A549 (cell line): ENCODE data around the gene BCDIN3D. TPM values are rescaled to one million over a fixed set of nuclear protein-coding genes. Genes with fewer than 3 reads are reported as not detected.

Source experiments
- ATAC-seq, 2 experiments: fragments of 200-7000 bp in 1 of 2; fragments of >200 bp in 1 of 2; cut with Nextera tagmentation in 1 of 2; cut with Tn5 transposase in 1 of 2; 3 replicates each; pipeline versions ENCODE4 v1.8.0 to v1.9.1; 2018 to 2020; ENCODE audit warnings: mild to moderate bottlenecking in 1 of 2, moderate library complexity in 1 of 2
- CTCF ChIA-PET: fragments of 300-600 bp; sonication (Branson Sonifier 250); formaldehyde crosslinking; extraction: SDS; loops from one replicate; lab custom pipeline; 2021; ENCODE audit warnings: antibody characterized with exemption, inconsistent platforms; lab: Yijun Ruan, JAX
- POLR2A ChIA-PET: fragments of 350-600 bp; formaldehyde crosslinking; extraction: SDS; loops from one replicate; lab custom pipeline; 2021; ENCODE audit warnings: antibody characterized with exemption, inconsistent platforms; lab: Yijun Ruan, JAX
- DNase-seq, 2 experiments: peaks; one replicate each; pipeline versions ENCODE4 v3.0.0 to v3.0.0-alpha.2; 2011 to 2016; ENCODE audit warnings: low read depth in 1 of 2, low spot score in 1 of 2
- FAIRE-seq: peaks from 2 replicates; lab custom pipeline; 2011; peaks lifted over from hg19 to GRCh38; lab: Jason Lieb, UNC
- H3K27ac ChIP-seq, 2 experiments: fragments of >200 bp; sonication (Bioruptor Twin); formaldehyde crosslinking; 3 replicates each; pipeline ENCODE4 v1.5.1; 2016 to 2017
- H3K4me1 ChIP-seq: fragments of >200 bp; sonication (Bioruptor Twin); formaldehyde crosslinking; 3 replicates; pipeline ENCODE4 v1.6.1; 2016
- H3K4me2 ChIP-seq: fragments of >200 bp; sonication (Bioruptor Twin); formaldehyde crosslinking; 3 replicates; pipeline ENCODE4 v1.6.1; 2016
- H3K4me3 ChIP-seq: fragments of >200 bp; sonication (Bioruptor Twin); formaldehyde crosslinking; 3 replicates; pipeline ENCODE4 v1.5.1; 2016
- H3K9me3 ChIP-seq: fragments of >200 bp; sonication (Bioruptor Twin); formaldehyde crosslinking; 3 replicates; pipeline ENCODE4 v1.6.1; 2016
- BCL3 ChIP-seq: fragments of >200 bp; sonication (Bioruptor Twin); formaldehyde crosslinking; IDR thresholded peaks from 3 replicates; pipeline ENCODE4 v1.6.1; 2016
- E2F6 ChIP-seq: IDR thresholded peaks from 2 replicates; pipeline ENCODE4 v1.6.1; 2012; ENCODE audit warnings: low read depth, borderline replicate concordance
- EHF ChIP-seq: fragments of 250-450 bp; sonication (Bioruptor Pico); IDR thresholded peaks from 2 replicates; pipeline ENCODE4 v1.5.0; 2020; ENCODE audit warnings: mild to moderate bottlenecking
- ELK1 ChIP-seq: fragments of 150-350 bp; IDR thresholded peaks from 2 replicates; pipeline ENCODE4 v1.6.1; 2014; ENCODE audit warnings: low read depth, mild to moderate bottlenecking, low read length
- FOSL2 ChIP-seq, 2 experiments: fragments of 450-650 bp in 1 of 2; fragments of >200 bp in 1 of 2; sonication (Bioruptor Twin) in 1 of 2; formaldehyde crosslinking; IDR thresholded peaks; 2 replicates each; pipeline versions ENCODE4 v1.5.0 to v1.6.1; 2016 to 2020; ENCODE audit warnings: mild to moderate bottlenecking in 1 of 2, moderate library complexity in 1 of 2
- HEYL ChIP-seq: fragments of 250-450 bp; sonication (Bioruptor Pico); IDR thresholded peaks from 2 replicates; pipeline ENCODE4 v1.8.0; 2021; ENCODE audit warnings: mild to moderate bottlenecking, moderate library complexity
- HOXA7 ChIP-seq: fragments of 250-450 bp; sonication (Bioruptor Pico); IDR thresholded peaks from 2 replicates; pipeline ENCODE4 v1.5.0; 2020; ENCODE audit warnings: mild to moderate bottlenecking, moderate library complexity
- HOXB13 ChIP-seq: fragments of 250-450 bp; sonication (Bioruptor Pico); IDR thresholded peaks from 2 replicates; pipeline ENCODE4 v1.5.0; 2020; ENCODE audit warnings: low read depth, mild to moderate bottlenecking, moderate library complexity
- KDM1A ChIP-seq: fragments of 200-600 bp; sonication (generic); IDR thresholded peaks from 2 replicates; pipeline ENCODE4 v1.6.1; 2016; ENCODE audit warnings: low read depth, mild to moderate bottlenecking
- MAFK ChIP-seq: fragments of 450-650 bp; IDR thresholded peaks from 2 replicates; pipeline ENCODE4 v1.6.1; 2014; ENCODE audit not compliant: partially characterized antibody
- MAZ ChIP-seq: fragments of 150-350 bp; IDR thresholded peaks from 2 replicates; pipeline ENCODE4 v1.6.1; 2014; ENCODE audit warnings: antibody characterized with exemption, low read depth, low read length, borderline replicate concordance
- MYC ChIP-seq: IDR thresholded peaks from 2 replicates; pipeline ENCODE4 v1.6.1; 2012; ENCODE audit warnings: mild to moderate bottlenecking, inconsistent platforms, low read length, improper control_type of control experiment, borderline replicate concordance
- NFE2L2 ChIP-seq: fragments of 150-350 bp; conservative IDR thresholded peaks from 2 replicates; pipeline ENCODE4 v1.6.1; 2014; ENCODE audit warnings: low read length
- NPAS2 ChIP-seq: fragments of 250-450 bp; sonication (Bioruptor Pico); IDR thresholded peaks from 2 replicates; pipeline ENCODE4 v1.8.0; 2022; ENCODE audit warnings: mild to moderate bottlenecking, moderate library complexity, borderline replicate concordance
- NR3C1 ChIP-seq: fragments of >200 bp; sonication (Bioruptor Twin); formaldehyde crosslinking; IDR thresholded peaks from 3 replicates; pipeline ENCODE4 v1.6.1; 2017
- PBX3 ChIP-seq: IDR thresholded peaks from 2 replicates; pipeline ENCODE4 v1.6.1; 2012
- PHF8 ChIP-seq: fragments of 200-600 bp; sonication (generic); IDR thresholded peaks from 2 replicates; pipeline ENCODE4 v1.6.1; 2016; ENCODE audit warnings: low read depth, mild to moderate bottlenecking, antibody characterized with exemption, moderate library complexity, borderline replicate concordance
- RAD21 ChIP-seq, 2 experiments: fragments of >200 bp in 1 of 2; sonication (Bioruptor Twin) in 1 of 2; formaldehyde crosslinking in 1 of 2; IDR thresholded peaks in 1 of 2; conservative IDR thresholded peaks in 1 of 2; 2 replicates in 1 of 2; 3 replicates in 1 of 2; pipeline ENCODE4 v1.6.1; 2012 to 2018; ENCODE audit warnings: inconsistent platforms in 1 of 2
- RNF2 ChIP-seq: fragments of 200-600 bp; sonication (generic); IDR thresholded peaks from 2 replicates; pipeline ENCODE4 v1.6.1; 2016; ENCODE audit warnings: low read depth, mild to moderate bottlenecking, antibody characterized with exemption, moderate library complexity, borderline replicate concordance
- SMC3 ChIP-seq: fragments of >200 bp; sonication (Bioruptor Twin); formaldehyde crosslinking; IDR thresholded peaks from 3 replicates; pipeline ENCODE4 v1.6.1; 2018; ENCODE audit warnings: inconsistent platforms
- ZC3H11A ChIP-seq: fragments of 450-650 bp; IDR thresholded peaks from 2 replicates; pipeline ENCODE4 v1.6.1; 2014; ENCODE audit warnings: antibody characterized with exemption, mild to moderate bottlenecking
- ZFP36 ChIP-seq: fragments of 450-650 bp; IDR thresholded peaks from 2 replicates; pipeline ENCODE4 v1.6.1; 2014; ENCODE audit warnings: borderline replicate concordance; ENCODE audit not compliant: partially characterized antibody
- WGBS: methylation state at CpG from one replicate; pipeline ENCODE4 v1.1.6; 2017; ENCODE audit errors: missing lambda C conversion rate; 5-methylcytosine and 5-hydroxymethylcytosine counted together
- polyA plus RNA-seq, 4 experiments: library from polyadenylated mRNA; depleted of rRNA in 3 of 4; stranded (reverse); fragments of >200 nt; fragmentation: RNase III in 1 of 4; extraction: RNeasy Plus Mini Kit Qiagen cat#74134 plus additional on column Dnase treatment in 1 of 4; gene quantifications; 2 replicates in 3 of 4; 3 replicates in 1 of 4; pipeline ENCODE4 v1.2.3, GENCODE V29; 2011 to 2017

Gene BCDIN3D
- polyA plus RNA-seq, 2 of the 4 experiments (the other 2 are of a cell fraction), result 4.2 to 5.8 TPM

- ATAC-seq (no peak), DNase-seq (no peak), FAIRE-seq (no peak)
- Histone ChIP-seq H3K27ac (no peak overlapping the region), H3K4me2 (no peak overlapping the region), H3K4me1 (0 out of 3 replicates have a peak, but pooled peaks cover 6% of the 10 kb centered on the region), H3K4me3 (no peak overlapping the region), H3K9me3 (no peaks in the 10 kb centered on the region)
- POLR2A ChIA-PET, result no interaction called here
- 81% methylated on average over 5 of the region's 5 CpGs for WGBS
- CTCF ChIA-PET, result interaction anchor here (1.1 to 8.1 kb wide), 4 partner anchors 15 to 61 kb away, joined by 3 to 43 read pairs (median 7); no protein-coding TSS in a partner anchor
- no peak for TF ChIP-seq ZFP36
- TF ChIP-seq HOXA7 (CRISPR knock-in tag), result no peak
- TF ChIP-seq RAD21 (conservative IDR thresholded peaks at IDR 0.05 in 1 of 2, IDR thresholded peaks at IDR 0.05 in 1 of 2), result no peak
- no peak for TF ChIP-seq HEYL
- TF ChIP-seq ZC3H11A, result no peak
Measured at GRCh38 chr12:49805409-49805808, 37.5 kb downstream of the BCDIN3D start.

- no peak for TF ChIP-seq HOXB13 (CRISPR knock-in tag)
- TF ChIP-seq KDM1A, result no peak
- TF ChIP-seq NFE2L2, result no peak
- no peak for TF ChIP-seq MAZ
- TF ChIP-seq FOSL2 (IDR thresholded peaks at IDR 0.05), result no peak
- no peak for TF ChIP-seq FOSL2 (CRISPR knock-in tag; IDR thresholded peaks at IDR 0.05)
- POLR2A ChIA-PET, result no interaction called here
- CTCF ChIA-PET, result interaction anchor here (1.1 to 8.1 kb wide), 6 partner anchors 11 to 63 kb away, joined by 3 to 43 read pairs (median 4); partner anchors contain the start of gene TMBIM6
- ATAC-seq, result no peak
- Histone ChIP-seq H3K4me2 (no peak overlapping the region), H3K4me1 (0 out of 3 replicates have a peak, but pooled peaks cover 6% of the 10 kb centered on the region), H3K27ac (no peak overlapping the region), H3K9me3 (no peaks in the 10 kb centered on the region), H3K4me3 (no peak overlapping the region)
- WGBS, result 91% methylated on average over 10 of the region's 10 CpGs
- DNase-seq, result no peak
- no peak for FAIRE-seq
Measured at GRCh38 chr12:49804821-49805220, 38.1 kb downstream of the BCDIN3D start.

- TF ChIP-seq PBX3 (no peak), MAFK (no peak), KDM1A (no peak)
- no peak overlapping the region for H3K27ac ChIP-seq
- no peak overlapping the region for H3K4me2 ChIP-seq
- ATAC-seq (no peak), DNase-seq (no peak), FAIRE-seq (no peak)
- H3K4me1 ChIP-seq, result 0 out of 3 replicates have a peak, but pooled peaks cover 6% of the 10 kb centered on the region
- ChIA-PET POLR2A (no interaction called here), CTCF (interaction anchor here (1.2 to 8.1 kb wide), 6 partner anchors 12 to 63 kb away, joined by 4 to 43 read pairs (median 7); partner anchors contain the start of gene TMBIM6)
- H3K4me3 ChIP-seq, result no peak overlapping the region
- H3K9me3 ChIP-seq, result no peaks in the 10 kb centered on the region
- WGBS, result 88% methylated on average over 12 of the region's 12 CpGs
Measured at GRCh38 chr12:49803693-49804450, 39.0 kb downstream of the BCDIN3D start.

- Histone ChIP-seq H3K9me3 (no peaks in the 10 kb centered on the region), H3K27ac (peak overlapping the region in 1 of 2 experiments; percentile 66; a peak in 3 of 6 replicates), H3K4me3 (no peak overlapping the region), H3K4me1 (0 out of 3 replicates have a peak, but pooled peaks cover 6% of the 10 kb centered on the region), H3K4me2 (no peak overlapping the region)
- FAIRE-seq, result no peak
- ATAC-seq, result no peak
- 87% methylated on average over 17 of the region's 17 CpGs for WGBS
- DNase-seq, result no peak
- POLR2A ChIA-PET, result no interaction called here
- CTCF ChIA-PET, result interaction anchor here (0.8 to 8.1 kb wide), 7 partner anchors 9 to 157 kb away, joined by 3 to 43 read pairs (median 4); no protein-coding TSS in a partner anchor
- no peak for TF ChIP-seq NR3C1
- TF ChIP-seq RNF2, result no peak
- no peak for TF ChIP-seq NPAS2 (CRISPR knock-in tag)
- no peak for TF ChIP-seq BCL3
- no peak for TF ChIP-seq MYC
- TF ChIP-seq ZC3H11A, result no peak
- TF ChIP-seq KDM1A, result no peak
- no peak for TF ChIP-seq EHF
- TF ChIP-seq E2F6, result no peak
- TF ChIP-seq PHF8, result no peak
- TF ChIP-seq SMC3, result no peak
- no peak for TF ChIP-seq ELK1
Measured at GRCh38 chr12:49801141-49802063, 41.5 kb downstream of the BCDIN3D start.
